Dermis microvascular lymphatic vessel endothelial cell (primary cell): ENCODE measurements around the gene COX19. TPM values are rescaled to one million over a fixed set of nuclear protein-coding genes. Genes with fewer than 3 reads are reported as not detected.
"Not testable (repeated sequence)": the region's sequence is repeated elsewhere in the genome, so short reads cannot be mapped to it uniquely, and the experiment has no call there.

ENCODE experiments used
- DNase-seq, 2 donors: peaks; one replicate each; pipeline versions ENCODE4 v3.0.0 to v3.0.0-alpha.2; 2010; ENCODE audit warnings: low read depth in 2 of 2
- total RNA-seq: library from RNA; depleted of rRNA; stranded (reverse); fragments of >200 nt; gene quantifications from 2 replicates; pipeline ENCODE4 v1.2.1, GENCODE V29; 2014

The COX19 gene
- total RNA-seq, 1 donor from 2014 or later: 4.2 TPM

DNA sequence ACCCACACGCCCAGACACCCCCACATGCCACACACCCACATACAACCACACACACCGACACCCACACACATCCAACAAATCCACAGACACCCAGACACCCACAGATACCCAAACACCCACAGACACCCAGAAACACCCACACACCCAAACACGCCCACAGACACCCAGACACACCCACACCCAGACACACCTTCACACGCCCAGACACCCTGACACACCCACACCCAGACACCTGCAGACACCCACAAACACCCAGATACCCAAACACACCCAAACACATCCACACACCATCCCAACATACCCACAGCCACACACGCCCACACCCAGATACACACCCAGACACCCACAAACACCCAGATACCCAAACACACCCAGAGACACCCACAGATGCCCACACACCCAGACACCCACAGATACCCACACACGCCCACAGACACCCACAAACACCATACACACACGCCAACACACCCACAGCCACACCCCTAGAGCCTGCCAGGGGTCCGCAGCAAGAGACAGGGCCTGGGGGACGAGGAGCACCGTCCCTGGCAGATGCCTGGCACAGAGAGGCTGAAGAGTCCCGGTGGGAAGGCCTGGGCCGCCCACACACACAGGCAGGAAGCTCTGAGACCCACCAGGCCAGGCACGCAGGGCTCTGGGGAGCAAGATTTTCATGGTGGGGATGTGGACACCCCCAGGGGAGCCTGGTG, 36.1 kb upstream of the COX19 start:
- no peak for DNase-seq

DNA sequence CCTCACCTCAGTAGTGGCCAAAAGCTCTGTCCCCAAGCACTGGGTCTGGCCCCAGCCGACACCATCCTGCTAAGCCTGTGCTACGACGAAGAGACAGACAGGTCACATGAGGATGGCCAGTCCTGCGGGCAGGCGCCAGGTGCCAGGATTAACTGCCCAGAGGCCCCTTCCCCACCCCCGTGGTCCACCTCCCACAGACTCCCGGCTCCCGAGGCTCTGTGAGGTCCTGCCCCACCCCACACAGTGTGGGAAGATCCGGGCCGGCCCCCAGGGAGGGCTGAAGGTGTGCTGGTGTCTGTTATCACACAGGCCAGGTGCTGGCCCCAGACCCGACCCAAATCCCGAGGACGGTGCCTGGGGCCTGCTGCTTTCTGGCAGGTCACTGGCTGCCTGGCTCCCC, 34.9 kb upstream of the COX19 start:
- no peak for DNase-seq

DNA sequence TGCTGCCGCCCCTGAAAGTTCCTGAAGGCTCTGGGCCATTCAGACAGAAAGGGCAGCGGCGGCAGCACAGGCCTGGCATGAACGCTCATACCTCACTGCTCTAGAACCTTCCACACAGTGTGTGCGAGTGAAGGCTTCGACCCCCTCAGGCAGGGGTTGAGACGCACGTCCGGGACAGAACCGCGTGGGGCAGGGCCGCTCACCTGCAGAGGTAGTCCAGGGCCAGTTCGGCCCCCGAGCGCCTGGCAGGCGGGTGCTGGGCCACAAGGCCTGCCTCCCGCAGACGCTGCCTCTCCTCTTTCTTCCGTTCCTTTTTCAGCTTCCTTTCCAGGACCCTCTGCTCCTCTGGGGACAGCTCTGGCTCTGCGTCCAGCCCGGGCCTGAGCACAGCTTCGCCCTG, 34.4 kb upstream of the COX19 start:
- no peak for DNase-seq

DNA sequence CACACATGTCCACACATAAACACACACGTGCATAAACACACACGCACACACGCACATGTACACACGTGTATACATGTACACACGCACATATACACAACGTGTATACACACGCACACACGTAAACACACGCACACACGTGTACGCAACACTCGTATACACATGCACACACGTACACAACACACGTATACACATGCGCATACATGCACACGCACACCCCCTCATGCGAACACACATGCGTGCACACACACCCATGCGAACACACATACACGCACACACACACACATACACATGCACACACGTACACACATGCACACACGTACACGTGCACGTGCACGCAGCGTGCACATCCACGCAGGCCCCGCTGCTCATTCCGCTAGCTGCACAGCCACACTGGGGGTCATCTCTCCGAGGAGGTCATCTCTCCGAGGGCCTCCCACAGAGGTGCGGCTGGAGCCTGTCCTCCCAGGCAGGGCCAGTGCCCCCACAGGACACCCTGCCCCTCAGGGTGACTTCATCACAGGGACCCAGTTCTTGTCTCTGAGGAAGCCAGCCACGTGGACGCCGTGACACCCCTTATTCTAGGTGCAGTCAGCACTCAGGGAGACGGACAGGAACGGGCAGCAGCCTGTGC, 33.5 kb upstream of the COX19 start:
- no peak for DNase-seq

DNA sequence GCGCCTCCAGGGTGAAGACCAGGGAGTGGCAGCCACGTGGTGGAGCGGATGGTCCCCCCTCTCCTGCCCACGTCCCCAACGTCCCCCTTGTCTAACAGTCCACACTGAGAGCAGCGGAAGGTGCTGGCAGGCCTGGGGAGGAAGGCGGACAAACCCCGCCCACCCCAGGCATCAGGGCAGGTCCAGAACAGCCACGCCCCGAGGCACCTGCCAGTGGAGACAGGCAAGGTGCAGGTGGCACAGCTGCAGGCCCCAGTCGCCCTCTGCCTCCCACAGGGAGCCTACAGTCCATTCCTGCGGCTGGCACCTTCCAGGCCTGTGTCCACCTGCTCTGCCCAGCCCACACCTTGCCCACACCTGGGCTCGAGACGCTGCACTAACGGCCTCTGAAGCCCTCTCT, 32.6 kb upstream of the COX19 start:
- no peak for DNase-seq

DNA sequence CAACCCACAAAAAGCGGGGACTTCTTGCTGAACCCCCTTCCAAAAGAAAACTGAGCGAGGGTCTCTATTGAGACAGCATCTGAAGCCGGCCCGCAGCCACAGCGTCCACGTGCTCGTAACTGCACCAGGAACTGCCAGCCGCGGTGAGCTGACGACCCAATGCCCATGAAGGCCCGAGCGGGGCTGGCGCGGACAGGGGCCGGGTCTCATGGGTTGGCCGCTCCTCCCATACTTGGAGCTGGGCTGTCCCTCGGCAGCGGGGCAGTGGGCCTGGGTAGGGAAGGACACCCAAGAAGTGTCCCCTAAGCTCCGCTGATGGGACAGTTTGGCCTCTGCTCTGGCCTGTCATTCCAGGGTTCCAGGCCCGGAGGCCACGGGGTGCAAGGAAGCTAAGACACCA, 30.0 kb upstream of the COX19 start:
- no peak for DNase-seq

DNA sequence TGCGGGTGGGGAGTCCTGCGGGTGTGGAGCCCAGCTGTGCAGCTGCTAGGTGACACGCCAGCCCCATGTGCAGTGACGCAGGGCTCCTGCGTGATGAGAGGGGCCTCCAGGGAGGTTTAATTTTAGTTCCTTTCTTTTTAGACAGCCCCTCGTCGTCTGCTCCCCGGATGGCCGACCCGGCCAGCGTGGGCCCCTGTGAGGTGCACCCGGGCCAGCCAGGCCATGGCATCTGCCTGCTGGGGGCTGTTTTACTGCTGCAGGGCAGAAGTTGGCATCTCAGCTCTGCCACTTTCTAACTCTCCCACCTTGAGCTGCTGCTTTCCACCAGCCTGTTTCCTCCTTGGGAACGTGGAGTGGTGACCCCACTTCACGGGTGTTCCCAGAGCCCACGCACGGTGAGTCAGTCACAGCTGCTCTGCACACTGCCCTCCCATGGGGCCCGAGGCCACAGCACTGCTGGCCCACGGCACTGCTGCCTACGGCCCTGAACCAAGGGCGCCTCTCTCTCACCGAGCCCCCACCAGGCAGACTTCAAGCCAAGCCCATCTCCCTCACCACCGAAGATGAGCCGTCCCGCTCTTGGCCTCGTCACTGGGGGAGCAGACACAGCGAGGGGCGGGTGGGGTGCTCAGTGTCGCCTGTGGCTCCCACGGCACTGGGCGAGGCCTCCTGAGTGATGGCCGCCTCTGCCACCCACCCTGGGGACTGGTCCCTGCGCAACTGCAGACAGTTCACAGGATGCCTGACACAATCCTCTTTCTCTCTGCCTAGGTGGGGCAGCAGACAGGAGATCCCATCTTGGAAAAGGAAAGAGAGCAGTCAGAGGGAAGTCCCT, 28.9 kb upstream of the COX19 start:
- DNase-seq: no peak

DNA sequence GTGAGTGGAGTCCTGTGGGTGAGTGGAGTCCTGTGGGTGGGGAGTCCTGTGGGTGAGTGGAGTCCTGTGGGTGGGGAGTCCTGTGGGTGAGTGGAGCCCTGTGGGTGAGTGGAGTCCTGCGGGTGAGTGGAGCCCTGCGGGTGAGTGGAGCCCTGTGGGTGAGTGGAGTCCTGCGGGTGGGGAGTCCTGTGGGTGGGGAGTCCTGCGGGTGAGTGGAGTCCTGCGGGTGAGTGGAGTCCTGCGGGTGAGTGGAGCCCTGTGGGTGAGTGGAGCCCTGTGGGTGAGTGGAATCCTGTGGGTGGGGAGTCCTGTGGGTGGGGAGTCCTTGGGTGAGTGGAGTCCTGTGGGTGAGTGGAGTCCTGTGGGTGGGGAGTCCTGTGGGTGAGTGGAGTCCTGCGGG, 27.1 kb upstream of the COX19 start:
- DNase-seq: not testable (repeated sequence)

DNA sequence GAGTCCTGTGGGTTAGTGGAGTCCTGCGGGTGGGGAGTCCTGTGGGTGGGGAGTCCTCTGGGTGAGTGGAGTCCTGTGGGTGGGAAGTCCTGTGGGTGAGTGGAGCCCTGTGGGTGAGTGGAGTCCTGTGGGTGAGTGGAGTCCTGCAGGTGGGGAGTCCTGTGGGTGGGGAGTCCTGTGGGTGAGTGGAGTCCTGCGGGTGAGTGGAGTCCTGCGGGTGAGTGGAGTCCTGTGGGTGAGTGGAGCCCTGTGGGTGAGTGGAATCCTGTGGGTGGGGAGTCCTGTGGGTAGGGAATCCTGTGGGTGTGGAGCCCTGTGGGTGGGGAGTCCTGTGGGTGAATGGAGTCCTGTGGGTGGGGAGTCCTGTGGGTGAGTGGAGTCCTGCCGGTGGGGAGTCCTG, 26.7 kb upstream of the COX19 start:
- DNase-seq: not testable (repeated sequence)

DNA sequence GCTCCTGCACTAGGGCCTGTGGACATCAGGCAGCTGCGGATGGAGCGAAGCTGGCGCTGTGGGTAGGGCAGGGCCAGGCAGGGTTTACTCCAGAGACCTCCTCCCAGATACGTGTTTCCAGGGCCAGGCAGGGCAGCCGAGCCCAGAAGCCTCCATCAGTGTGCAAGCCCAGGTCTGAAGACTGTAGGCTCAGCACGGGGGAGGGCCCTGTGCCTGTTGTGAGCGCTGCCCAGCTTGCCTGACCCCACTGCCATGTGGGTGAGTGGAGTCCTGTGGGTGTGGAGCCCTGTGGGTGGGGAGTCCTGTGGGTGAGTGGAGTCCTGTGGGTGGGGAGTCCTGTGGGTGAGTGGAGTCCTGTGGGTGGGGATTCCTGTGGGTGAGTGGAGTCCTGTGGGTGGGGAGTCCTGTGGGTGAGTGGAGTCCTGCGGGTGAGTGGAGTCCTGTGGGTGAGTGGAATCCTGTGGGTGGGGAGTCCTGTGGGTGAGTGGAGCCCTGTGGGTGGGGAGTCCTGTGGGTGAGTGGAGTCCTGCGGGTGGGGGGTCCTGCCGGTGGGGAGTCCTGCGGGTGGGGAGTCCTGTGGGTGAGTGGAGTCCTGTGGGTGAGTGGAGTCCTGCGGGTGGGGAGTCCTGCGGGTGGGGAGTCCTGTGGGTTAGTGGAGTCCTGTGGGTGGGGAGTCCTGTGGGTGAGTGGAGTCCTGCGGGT, 25.9 kb upstream of the COX19 start:
- not testable (repeated sequence) for DNase-seq

DNA sequence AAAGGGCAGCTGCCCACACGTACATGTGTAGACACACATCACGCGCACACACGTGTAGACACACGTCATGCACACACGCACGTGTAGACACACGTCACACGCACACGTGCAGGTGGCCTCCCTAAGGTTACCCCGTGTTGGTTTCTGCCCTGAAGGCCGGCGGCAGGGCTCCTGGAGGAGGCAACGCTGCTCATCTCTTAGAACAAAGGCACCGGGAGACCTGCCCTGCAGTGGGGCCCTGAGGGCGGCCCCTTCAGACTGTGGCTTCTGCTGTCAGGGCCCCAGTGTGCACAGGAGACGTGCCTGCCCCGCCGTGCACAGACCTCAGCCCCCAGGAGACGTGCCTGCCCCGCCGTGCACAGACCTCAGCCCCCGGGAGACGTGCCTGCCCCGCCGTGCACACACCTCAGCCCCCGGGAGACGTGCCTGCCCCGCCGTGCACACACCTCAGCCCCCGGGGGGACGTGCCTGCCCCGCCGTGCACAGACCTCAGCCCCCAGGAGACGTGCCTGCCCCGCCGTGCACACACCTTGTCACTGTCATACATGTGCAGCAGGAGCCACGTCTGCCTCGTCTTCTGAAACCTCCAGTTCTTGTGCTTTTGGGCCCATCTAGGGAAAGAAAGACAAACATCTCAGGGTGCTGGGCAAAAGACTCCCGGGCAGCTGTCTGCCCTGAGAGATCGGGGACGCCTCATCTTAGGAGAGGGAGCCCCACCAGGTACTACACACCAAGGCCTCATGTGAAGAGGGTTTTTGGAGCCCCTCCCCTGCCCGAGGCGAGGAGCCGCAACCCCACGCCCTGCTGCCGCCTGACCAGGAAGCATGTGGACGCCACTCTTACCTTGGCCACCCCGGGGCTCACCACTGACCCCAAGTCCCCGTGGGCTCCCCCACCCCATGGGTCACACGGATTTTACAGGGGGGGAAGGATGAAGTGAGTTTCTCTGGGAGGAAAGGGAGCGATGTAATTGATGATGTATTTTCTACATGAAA, 24.9 kb upstream of the COX19 start:
- DNase-seq: no peak

DNA sequence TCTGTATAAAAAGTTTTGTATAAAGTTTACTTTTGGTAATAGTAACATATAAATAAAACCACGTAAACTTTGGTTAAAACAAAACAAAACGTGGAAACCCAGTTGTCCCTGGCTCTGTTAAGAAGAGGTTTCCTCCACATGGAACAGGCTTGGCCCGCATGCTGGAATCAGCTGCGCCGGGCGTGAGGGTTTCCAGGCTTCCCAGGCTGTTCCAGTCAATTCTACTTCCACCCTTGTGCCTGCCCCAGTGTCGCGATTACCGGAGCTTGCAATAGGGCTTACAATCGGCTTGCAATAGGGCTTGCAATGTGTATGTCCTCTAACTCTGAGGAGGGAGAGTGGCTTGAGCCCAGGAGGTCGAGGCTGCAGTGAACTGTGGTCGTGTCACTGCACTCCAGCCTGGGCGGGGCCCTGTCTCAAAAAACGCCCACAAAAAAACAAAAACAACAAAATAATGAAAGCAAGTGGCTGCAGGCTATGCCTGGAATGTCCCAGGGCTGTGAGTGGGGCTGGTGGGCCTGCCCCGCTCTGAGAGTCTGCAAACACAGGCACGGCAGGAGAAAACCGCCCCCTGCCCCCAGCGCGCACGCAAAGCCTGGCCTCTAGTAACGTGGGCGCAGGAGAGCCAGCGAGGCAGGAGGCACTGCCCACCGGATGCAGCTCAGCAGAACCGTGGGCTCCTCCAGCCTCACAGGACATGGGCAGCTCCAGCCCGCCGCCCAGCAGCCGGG, 24.0 kb upstream of the COX19 start:
- no peak for DNase-seq

DNA sequence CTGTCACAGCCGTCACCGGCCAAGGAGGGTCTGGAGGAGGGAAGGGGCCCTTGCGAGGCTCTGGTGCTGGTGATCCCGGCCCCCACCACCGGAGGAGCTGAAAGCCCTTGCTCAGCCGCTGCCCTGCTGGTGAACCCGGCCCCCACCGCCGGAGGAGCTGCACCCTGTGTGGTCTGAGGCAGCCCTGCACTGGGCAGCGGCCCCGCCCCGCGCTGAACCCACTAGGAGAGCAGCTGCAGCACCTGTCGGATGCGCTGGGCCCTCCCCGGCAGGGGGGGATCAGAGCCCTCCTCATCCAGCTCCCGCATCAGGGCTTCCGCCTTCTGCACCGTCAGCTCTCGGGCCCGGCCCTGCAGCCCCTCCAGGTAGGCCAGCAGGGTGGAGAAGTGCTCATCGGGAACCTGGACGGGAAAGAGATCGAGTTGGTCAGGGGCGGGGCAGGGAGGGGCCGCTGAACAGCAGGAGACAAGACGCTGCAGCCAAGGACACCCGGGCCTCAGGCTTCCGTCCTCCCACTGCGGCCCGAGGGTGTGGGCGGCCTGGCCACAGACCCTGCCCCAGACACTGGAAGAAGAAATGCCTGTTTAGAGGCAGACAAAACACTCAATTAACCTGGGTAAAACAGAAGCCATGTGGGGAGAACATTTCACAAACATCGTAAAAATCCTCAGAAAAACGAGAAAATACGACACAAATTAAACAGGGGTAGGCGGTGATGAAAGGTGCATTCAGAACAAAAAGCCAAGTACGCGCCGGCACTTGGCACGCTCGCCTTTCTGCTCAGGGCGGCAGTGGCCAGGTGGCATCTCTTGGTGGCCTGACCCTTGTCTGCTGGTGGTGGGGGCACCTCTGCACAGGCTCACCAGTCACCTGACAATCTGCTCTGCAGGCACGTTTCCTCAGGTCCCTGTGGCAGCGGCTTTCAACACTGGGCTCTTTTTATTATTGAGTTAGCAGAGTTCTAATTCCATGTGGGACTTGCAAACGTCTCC, 22.4 kb upstream of the COX19 start:
- no peak for DNase-seq

DNA sequence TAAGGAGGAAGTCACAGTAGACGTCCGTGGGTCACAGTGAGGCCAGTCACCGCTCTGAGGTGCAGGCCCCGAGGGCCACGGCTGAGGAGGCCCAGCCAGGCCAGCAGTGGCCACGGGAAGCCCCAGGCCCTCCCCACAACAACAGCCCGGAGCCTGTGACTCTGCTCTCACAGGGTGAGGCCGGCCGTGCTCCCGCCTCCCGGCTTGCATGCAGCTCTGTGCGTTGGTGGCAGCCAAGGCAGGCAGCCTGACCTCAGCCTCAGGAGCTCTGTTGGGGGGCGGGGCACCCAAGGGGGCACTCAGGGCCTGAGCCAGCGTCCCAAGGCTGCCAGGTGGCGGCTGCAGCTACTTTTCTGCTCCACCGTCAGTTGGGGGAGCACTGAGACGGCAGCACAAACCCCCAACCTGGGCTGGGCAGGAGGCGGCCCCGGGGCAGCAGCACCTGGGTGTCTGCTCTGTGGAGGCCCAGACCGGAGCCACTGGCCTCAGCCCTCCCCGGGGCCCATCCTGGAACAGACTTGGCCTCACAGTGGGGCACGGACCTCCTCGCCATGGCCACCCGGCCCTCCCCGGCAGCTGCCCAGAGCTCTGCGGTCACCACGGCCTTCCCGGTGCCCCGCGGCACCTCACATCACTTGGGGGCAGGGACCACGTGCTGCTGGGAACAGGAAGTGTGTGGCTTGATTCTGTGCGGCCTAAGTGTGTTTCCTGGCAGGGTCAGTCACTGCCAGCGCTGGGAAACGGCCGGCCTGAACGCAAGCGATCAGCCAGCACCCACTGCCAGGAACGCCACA, 20.9 kb upstream of the COX19 start:
- no peak for DNase-seq

DNA sequence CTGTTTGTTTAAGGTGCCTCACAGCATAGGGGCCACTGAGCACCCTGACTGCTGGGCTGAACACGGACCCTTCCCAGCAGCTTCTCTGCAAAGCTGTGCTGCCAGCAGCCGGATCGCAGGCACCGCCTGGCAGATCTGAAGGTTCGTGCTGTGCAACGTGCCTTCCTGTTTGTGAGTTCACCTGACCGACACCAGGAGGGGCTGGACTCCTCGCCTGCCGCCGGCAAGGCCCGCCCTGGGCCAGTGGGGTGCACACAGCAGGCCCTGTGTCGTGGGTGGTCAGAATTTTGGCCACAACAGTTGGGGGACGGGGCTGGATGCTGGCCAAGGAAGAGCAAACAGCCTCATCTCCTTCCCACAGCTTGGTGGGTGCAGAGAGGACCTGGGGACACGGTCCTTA, 20.2 kb upstream of the COX19 start:
- no peak for DNase-seq

DNA sequence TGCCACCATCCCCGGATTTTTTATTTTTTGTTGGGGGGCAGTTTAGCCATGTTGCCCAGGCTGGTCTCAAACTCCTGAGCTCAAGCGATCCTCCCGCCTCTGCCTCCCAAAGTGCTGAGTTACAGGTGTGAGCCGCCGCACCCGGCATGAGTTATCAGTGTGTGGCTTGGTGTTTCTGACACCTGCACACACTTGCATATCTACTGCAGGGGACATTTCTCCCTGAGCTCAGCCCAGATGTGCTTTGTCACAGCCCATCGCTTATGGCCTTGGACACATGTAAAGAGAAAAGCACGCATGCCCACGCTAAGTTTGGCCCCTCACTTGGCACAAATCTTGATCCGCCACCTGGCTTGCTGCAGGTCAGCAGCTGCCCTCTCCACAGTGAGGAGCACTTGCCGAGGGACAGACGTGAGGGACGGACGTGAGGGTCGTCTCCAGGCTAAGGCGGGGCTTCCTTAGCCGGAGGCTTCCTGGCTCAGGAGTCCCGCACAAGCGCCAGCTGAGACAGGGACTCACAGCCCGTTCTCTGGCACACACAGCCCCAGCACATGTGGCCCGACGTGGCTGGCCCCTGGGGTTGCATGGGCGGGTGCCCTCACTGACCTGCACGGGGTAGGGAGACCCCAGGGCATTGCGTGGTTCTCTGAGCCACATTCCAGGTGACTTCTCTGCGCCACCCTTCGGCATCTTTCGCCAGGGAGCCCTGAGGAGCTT, 19.4 kb upstream of the COX19 start:
- DNase-seq: no peak
